HG02981 (cell line): ENCODE results near the gene ZNRF3.
"Not testable (repeated sequence)": the region's sequence is repeated elsewhere in the genome, so short reads cannot be mapped to it uniquely, and the experiment has no call there.

Experiments used
- ATAC-seq: cut with Tn5 transposase; IDR thresholded peaks from one replicate; pipeline ENCODE4 v1.9.1; 2021; ENCODE audit warnings: mild to moderate bottlenecking, moderate library complexity; ENCODE audit not compliant: unreplicated experiment

The ZNRF3 gene

DNA sequence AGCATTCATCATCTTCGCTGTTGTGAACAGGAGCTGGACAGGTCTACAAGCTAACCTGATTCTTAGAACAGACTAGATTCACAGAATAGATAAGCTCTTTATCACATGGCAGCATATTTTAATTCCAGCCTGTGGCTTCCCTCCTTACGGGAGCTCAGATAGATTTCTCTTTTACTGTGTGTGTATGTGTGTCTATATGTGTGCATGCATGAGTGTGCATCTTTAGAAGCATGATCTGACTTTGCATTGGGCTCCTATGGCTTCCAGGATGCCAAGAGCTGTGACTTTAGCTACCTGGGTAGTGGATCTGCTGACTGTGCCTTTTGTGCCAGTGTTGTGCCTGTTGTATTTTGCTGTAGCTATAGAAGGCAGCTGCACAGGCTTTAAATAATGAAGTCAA is 44.3 kb downstream of the ZNRF3 start:
- ATAC-seq: no peak

DNA sequence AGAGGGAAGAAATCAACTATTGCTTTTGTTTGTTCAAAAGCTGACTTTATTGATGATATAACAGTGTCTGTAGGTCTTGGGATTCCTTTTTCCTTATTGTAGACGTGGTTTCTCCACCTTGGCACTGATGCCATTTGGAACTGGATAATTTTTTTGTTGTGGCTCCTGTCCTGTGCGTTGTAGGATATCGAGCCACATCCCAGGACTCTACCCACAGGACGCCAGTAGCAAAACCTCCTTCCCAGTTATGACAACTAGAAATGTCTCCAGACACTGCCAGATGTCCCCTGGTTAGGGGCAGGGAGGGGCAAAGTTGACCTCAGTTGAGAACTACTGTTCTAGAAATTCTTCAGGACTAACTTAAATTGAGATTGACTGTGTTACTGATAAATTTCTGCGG is 45.8 kb downstream of the ZNRF3 start:
- ATAC-seq: no peak

DNA sequence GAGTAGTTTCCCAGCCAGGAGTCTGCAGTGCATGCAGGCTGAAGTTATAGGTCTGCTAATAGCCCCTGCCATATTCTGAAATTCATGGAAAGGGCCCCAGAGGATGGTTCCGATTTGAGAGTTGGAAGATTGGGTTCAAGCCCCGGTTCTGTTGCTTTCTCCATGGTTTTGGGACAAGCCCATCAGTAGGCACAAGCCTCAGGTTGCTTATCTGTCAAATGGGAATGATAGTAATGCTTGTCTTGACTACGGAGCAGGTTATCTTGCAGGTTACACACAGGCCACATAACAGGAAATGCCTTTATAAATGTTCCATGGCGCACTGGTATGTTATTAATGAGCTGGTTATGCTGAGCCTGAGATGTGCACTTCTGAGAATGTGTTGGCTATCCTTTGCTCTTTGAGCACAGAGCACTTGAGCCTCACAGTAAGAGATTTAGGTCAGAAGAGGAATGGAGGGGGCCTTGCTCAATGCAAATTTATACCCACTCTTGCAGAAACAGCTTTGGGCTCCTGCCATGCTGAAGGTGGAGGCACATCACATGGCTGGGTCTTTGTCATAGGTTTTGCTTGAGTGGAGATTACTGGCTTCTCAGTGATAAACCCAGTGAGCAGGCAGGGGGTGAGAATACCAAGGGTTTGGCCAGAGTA is 47.1 kb downstream of the ZNRF3 start:
- ATAC-seq: no peak

- no peak for ATAC-seq
Measured at GRCh38 chr22:28931844-28932567, 48.6 kb downstream of the ZNRF3 start.

DNA sequence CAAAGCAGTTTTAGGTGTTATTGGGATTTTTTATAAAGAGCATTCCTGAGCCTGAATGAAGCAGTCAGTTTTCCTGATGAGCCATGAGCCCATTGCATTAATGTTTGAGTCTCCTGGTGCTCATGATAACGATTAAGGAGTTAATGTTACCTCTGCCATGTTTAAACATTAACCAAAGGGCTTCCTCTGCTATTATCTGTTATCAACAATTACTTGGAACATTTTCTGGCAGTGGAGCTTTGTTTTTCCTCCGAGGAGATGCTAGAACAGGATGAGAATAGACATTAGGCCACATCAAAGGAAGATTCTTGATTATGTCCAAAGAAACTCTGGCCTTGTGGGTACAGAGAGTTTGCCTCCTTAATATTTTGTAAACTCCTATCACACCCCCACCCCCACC is 49.9 kb downstream of the ZNRF3 start:
- ATAC-seq: no peak

DNA sequence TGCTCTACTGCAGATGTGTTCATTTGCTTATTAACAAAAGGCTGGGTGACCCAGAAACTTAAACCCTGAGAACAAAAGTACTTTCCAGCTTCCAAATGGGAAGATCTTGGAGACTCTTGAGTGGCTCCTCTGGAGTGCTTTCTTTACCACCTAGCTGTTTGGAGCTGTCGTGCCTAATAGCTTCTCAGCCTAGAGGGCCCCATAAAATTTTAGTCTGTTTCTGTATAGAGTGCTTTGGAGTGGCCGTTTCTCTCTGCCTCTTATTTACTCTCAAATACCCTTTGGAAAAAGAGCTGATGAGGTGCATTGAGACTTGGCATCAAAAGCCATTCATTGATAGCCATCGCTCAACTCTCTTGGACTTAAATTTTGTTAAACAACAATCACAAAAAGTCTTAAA is 50.7 kb downstream of the ZNRF3 start:
- no peak for ATAC-seq

DNA sequence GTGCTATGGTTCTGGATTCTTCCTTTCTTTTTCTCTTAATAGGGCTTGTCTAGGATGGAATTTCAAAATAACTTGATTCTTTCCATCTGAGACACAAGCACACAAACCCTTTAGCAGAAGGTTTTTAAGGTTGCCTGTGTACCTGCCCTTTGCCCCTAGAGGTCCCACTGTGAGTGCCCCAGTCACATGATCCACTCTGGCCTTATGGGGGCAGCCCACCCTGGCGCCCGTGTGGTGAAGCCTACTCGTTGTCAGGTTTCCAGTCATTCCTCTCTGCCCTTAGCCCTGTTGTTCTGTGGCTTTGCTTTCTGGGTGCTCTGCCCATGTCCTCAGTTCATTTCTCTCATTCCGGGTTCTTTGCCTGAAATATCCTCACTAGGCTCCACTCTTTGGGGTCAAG is 51.8 kb downstream of the ZNRF3 start:
- ATAC-seq: no peak

DNA sequence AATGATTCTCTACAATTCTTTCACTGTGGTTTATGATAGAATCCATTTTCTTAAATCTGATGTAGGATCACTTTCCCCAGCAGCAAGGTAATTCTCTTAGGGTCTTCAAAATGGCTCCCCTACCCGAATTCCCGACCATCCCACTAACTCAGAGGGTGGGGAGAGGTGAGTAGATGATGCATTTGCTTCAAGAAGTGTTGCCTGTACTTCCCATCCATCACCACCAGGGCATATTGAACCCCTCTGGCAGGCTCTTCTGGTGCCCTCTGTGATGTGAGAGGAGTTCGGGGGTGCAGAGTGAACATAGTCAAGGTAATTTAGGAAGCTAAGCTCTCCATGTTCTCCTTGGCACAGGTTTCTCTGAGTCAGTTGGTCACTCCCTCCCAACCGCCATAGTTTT is 52.3 kb downstream of the ZNRF3 start:
- no peak for ATAC-seq

GRCh38 chr22:28936200-28936599 is 52.8 kb downstream of the ZNRF3 start:
- ATAC-seq: no peak

DNA sequence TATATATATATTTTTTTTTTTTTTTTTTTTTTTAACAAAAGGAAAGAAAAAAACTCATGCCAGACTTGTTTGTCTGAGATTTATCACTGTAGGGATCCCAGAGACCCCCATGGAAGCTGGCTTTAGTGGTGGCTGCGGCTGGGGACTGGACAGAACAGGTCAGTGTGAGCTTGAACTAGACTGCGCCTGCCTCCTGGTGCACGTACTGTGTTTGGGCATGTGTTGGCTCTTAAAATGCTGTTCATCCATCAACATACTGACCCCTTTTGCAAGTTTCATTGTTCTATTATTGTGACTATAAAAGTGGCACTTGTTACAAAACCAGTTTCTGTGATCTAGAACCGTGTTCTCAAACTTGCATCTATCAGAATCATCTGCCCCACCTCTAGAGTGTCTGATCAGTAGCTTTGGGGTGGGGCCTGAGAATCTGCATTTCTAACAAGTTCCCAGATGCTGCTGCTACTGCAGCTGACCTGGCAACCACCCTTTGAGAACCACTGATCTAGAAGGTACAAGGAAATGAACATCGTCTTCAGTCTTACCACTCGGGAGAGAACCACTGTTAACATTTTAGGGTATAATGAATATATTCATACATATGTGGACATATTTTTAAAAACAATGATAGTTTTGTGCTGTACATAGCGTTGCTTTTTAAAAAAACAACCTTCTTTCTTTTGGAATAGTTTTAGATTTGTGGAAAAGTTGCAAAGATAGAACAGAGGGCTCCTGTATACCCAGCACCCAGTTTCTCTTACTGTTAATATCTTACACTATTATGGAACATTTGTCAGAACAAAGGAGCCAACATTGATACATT is 54.0 kb downstream of the ZNRF3 start:
- no peak for ATAC-seq

GRCh38 chr22:28938286-28938833 is 55.0 kb downstream of the ZNRF3 start:
- ATAC-seq: no peak

DNA sequence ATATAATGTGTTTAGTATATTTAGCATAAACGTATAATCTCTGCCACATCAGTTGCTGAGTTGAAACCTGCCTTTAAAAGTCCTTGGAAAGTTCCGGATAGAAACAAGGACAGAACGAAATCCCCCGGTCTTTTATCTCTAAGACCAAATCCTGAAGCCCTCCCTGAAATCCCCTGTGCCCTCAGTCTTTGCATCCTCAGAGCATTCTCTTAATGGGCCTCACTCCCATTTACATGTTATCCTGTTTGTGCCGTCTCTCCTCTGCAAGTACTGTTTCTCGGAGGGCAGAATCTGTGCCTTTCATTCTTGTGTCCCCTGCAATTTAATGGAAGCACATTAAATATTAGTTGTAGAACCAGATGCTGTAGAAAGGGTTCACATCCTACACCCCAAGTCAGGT is 56.0 kb downstream of the ZNRF3 start:
- no peak for ATAC-seq

GRCh38 chr22:28939932-28940331 is 56.6 kb downstream of the ZNRF3 start:
- no peak for ATAC-seq

- ATAC-seq: no peak
Measured at GRCh38 chr22:28940441-28940840, 57.1 kb downstream of the ZNRF3 start.

- no peak for ATAC-seq
Measured at GRCh38 chr22:28942333-28942732, 59.0 kb downstream of the ZNRF3 start.

- no peak for ATAC-seq
Measured at GRCh38 chr22:28942801-28943500, 59.6 kb downstream of the ZNRF3 start.

DNA sequence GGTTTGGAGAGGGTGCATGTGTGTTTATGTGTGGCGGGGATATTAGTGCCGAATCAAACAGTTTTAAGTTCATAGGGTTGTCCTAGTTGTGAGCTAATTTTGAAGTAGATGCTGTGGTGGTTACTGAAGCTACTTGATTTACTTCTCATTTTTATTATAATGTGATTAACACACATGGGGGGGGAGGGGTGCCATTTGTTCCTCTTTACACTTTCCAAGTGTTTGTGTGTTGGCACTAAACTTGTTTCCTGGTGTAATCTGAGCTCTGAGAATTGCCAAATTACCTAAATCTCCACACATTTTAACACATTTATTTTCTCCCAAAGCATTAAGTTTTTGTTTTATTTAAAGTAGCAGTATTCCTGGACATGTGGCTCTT is 60.1 kb downstream of the ZNRF3 start:
- ATAC-seq: no peak

DNA sequence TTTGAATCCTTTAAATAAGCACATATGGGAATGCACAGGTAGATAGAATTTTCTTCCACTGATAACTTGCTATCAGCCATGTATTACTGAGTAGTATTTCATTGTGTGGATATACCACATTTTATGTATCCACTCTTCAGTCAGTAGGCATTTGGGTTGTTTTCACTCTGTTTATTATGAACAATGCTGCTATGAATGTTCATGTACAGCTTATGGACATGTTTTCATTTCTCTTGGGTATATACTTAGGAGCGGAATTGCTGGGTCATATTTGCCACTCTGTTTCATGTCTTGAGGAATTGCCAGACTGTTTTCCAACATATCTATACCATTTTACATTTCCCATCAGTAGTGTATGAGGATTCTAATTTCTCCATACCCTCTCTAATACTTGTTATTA is 63.8 kb downstream of the ZNRF3 start:
- no peak for ATAC-seq

DNA sequence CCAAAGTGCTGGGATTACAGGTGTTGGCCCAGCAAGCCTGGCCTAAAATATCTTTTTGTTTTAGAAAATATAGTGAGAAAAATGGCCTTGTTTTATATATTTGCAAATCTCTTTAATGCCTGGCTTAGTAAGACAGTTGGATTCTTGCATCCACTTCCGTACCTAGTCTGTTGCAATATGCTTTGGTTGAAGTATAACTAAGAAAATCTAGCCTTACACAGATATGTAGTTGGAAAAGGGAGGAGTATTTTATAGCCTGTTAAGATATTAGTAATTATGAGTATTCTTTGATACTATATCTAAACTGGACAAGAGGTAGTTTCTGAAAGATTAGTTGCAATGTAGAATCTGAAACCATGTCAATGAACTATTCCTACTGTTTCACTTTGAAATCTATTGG is 65.1 kb downstream of the ZNRF3 start:
- ATAC-seq: no peak

DNA sequence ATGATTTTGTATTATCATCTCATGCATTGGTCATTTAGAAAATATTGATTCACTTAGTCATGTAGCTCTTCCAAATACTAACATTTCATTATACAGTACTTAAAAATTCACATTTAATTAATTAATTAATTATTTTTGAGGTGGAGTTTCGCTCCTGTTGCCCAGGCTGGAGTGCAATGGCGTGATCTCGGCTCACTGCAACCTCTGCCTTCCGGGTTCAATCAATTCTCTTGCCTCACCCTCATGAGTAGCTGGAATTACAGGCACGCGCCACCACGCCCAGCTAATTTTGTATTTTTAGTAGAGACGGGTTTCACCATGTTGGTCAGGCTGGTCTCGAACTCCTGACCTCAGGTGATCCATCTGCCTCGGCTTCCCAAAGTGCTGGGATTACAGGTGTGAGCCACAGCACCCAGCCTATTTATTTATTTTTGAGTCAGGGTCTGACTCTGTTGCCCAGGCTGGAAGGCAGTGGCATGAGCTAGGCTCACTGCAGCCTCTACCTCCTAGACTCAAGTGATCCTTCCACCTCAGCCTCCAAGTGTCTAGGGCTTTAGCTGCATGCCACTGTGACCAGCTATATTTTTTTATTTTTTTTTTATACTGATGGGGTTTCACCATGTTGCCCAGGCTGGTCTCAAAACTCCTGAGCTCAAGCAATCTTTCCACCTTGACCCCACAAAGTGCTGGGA is 65.6 kb downstream of the ZNRF3 start:
- not testable (repeated sequence) for ATAC-seq

GRCh38 chr22:28949788-28950187 is 66.4 kb downstream of the ZNRF3 start:
- no peak for ATAC-seq
